HTERT RPE-1 (cell line): ENCODE data around the gene MGRN1.
"Not testable (repeated sequence)": the region's sequence is repeated elsewhere in the genome, so short reads cannot be mapped to it uniquely, and the experiment has no call there.

ENCODE experiments used
- in situ Hi-C: fragments of 300-500 bp; cut with MboI; formaldehyde crosslinking; loops from 4 replicates; pipeline ENCODE4 v1.14.3; 2020; ENCODE audit warnings: low sequenced_read_pairs

Gene MGRN1

DNA sequence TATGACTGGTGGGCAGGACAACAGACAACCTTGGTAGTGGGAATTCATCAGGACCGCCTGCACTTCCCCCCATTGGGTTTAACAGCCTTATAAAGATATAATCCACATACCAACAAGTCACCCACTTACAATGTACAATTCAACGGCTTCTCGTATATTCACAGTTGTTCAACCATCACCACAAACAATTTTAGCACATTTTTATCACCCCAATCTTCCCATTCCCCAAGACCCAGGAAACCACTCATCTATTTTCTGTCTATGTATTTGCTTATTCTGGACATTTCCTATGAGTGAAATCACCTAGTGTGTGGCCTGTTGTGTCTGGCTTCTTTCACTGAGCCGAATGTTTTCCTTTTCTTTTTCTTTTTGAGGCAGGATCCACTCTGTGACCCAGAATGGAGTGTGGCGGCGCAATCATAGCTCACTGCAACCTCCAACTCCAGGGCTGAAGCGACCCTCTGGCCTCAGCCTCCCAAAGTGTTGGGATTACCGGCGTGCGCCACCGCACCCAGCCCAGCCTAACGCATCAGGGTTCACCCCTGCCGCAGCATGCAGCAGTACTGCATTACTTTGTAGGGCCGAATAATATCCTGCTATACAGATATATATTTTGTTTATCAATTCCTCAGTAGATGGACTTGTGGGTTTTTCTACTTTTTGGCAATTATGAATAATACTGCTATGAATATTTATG, 98.6 kb downstream of the MGRN1 start:
- in situ Hi-C loops: no loop called here

DNA sequence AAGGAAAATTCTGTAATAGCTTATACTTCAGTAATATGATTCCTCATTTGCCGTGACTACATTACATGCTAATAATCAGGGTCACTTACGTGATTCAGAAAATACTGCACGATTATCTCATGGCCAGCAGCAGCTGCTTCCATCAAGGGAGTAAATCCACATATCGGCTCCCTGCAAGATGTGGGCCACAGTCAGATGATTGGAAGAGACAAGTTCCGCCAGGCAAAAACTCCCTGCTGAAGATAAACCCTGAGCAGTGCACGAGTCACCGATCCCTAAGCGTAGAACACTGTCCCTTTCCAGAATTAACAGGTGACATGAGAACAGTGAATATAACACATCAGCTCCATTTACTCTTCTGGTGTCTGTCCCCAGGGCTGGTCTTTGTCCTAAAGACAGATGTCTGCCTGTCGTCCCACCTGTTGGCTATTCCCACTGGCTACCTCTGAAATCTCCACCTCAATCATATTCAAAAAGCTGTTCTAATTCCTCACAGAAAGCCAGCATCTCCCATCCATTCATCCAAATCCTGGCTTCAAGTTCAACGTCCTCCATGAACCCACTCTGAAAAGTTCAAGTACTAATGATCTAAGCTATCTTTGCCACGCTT, 100.1 kb downstream of the MGRN1 start:
- in situ Hi-C loops: no loop called here

- in situ Hi-C loops: no loop called here
Measured at GRCh38 chr16:4726616-4727015, 102.0 kb downstream of the MGRN1 start.

DNA sequence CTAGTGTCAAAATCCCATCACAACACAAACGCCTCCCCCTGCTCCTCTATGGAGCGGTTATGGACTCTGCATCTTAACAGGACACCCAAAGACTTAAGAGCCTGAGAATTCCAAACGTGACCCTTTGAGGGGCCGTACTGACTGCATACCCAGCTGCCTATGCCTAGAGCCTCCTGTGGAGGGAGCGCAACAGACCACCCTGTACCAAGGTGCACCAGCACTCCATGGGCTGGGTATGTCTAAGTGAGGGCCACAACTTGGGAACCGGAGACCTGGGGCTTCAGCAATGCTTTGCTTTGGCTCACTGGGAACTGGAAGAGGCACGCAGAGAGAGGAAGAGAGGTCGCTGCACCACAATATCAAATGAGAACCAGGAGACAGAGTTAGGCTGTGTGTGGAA, 104.0 kb downstream of the MGRN1 start:
- in situ Hi-C loops: no loop called here

- in situ Hi-C loops: no loop called here
Measured at GRCh38 chr16:4729876-4730275, 105.2 kb downstream of the MGRN1 start.

DNA sequence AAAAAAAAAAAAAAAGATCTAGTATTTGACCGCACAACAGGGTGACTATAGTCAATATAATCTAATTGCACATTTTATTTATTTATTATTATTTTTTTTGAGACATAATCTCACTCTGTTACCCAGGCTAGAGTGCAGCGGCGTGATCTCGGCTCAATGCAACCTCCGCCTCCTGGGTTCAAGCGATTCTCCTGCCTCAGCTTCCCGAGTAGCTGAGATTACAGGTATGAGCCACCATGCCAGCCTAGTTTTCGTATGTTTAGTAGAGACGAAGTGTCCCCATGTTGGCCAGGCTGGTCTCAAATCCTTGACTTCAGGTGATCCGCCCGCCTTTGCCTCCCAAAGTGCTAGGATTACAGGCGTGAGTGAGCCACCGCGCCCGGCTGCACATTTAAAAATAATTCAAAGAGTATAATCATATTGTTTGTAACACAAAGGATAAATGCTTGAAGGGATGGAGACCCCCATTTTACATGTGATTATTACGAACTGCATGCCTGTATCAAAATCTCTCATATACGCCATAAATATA, 108.7 kb downstream of the MGRN1 start:
- in situ Hi-C loops: no loop called here

- in situ Hi-C loops: no loop called here
Measured at GRCh38 chr16:4733747-4734062, 109.1 kb downstream of the MGRN1 start.

GRCh38 chr16:4734063-4734729, 109.6 kb downstream of the MGRN1 start, which contains the start of the genes ANKS3 and DNAAF8:
ANKS3 (minus strand) TSS chr16:4734271; CDS start chr16:4730149, 4,122 bp downstream.
DNAAF8 (plus strand) TSS chr16:4734537; CDS start chr16:4736515, 1,978 bp downstream.
- in situ Hi-C loops: no loop called here

- in situ Hi-C loops: no loop called here
Measured at GRCh38 chr16:4734730-4735535, 110.3 kb downstream of the MGRN1 start.

DNA sequence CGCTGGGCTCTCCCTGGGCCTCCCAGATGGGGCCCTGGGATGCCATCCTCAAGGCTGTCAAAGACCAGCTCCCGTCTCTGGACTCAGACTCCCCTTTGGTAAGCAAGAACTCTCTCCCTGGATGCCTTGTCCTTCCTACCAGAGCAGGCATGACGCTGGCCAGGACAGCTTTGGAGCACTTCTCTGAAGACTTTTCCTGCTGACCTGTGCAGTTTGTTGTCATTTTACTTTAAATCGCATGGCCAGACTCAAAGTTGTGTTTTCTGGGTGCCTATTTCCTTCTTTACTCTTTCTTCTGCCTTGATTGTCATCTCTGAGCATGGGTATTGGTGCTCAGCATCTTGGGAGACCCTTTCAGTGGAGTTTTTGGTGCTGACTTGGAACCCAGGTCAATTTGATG, 111.9 kb downstream of the MGRN1 start:
- in situ Hi-C loops: no loop called here

DNA sequence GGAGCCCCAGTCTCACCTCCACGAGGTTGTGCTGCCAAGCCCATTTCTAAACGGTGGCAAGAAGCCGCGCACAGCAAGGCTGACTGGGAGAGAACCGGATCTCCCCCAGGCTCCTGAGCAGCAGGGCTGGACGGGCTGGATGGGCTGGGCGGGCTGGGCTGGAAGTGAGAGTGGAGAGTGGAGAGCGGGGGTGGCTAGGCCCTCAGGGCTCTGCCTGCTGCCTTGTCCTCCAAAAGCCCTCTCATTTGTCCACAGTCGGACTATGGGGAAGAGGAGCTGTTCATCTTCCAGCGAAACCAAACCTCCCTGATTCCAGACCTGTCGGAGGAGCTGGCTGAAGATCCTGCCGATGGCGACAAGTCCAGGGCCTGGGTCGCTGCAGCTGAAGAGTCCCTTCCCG, 112.9 kb downstream of the MGRN1 start:
- in situ Hi-C loops: no loop called here

DNA sequence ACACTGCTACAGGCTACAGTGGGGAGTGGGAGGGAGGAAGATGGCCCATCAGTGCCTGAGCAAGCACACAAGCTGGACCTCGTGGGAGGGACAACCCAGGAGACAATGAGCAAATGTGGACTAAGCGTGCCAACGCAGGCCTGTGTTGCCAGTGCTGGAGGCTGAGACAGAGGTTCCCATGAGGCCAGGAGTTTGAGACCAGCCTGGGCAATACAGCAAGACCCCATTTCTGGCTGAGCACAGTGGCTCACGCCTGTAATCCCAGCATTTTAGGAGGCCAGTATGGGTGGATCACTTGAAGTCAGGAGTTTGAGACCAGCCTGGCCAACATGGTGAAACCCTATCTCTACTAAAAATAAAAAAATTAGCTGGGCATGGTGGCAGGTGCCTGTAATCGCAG, 113.7 kb downstream of the MGRN1 start:
- in situ Hi-C loops: not testable (repeated sequence)
